HEK293 (cell line): ENCODE data around the gene ADGRD2.

Experiments used
- MZF1 ChIP-seq: fragments of 450-650 bp; formaldehyde crosslinking; IDR thresholded peaks from 2 replicates; pipeline ENCODE4 v1.5.1; 2017; ENCODE audit warnings: missing biosample characterization, missing genetic modification characterization, borderline replicate concordance
- REST ChIP-seq: fragments of 450-650 bp; formaldehyde crosslinking; IDR thresholded peaks from 2 replicates; pipeline ENCODE4 v1.5.1; 2016; ENCODE audit warnings: missing biosample characterization, missing genetic modification characterization

- TF ChIP-seq MZF1 (tag by site-specific recombination) (no peak), REST (tag by site-specific recombination) (no peak)
These were observed 40.8 kb upstream of the ADGRD2 start for GRCh38 chr9:124409410-124409809.
